HG03025 (cell line): Measurements from ENCODE around the gene AP3B1.

Experiments used
- ATAC-seq: cut with Tn5 transposase; IDR thresholded peaks from one replicate; pipeline ENCODE4 v1.9.1; 2021; ENCODE audit warnings: mild to moderate bottlenecking, moderate library complexity; ENCODE audit not compliant: unreplicated experiment, low FRiP score

AP3B1 gene

DNA sequence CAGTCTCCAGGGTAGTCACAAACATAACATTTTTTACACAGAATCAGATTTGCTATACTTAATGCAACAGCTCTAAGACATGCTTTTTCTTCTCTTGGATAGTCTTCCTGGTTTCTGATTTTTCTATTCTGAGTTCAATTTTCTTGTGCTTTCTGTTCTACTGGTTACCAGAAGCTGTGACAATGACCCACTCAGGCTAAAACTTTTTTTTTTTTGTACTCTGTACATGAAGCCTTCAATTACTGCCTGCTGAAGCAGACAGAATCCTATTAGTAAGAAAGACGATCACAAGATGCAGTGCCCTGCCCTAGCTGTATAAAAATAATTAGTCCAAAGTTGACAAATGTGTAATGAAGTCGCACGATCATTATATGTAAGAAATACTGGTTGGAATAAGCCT lies 287.3 kb downstream of the AP3B1 start:
- no peak for ATAC-seq

DNA sequence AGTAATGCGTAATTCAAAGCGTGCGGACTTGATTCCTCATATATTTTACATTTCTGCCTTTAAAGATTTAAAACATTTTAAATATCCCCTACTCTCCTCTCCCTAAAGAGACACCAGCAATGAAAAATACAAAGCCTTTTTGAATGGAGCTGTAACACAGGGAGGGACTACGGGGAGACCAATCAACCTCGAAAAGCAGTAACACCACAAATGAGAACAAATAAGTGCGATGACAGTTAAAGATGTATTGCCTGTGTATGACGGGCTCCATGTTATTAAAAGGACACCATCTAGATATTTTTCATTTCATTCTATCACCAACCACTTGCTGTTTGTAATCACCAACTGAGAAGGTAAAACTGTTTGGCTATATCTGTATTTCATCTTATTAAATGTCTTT lies 288.0 kb downstream of the AP3B1 start:
- ATAC-seq: no peak

DNA sequence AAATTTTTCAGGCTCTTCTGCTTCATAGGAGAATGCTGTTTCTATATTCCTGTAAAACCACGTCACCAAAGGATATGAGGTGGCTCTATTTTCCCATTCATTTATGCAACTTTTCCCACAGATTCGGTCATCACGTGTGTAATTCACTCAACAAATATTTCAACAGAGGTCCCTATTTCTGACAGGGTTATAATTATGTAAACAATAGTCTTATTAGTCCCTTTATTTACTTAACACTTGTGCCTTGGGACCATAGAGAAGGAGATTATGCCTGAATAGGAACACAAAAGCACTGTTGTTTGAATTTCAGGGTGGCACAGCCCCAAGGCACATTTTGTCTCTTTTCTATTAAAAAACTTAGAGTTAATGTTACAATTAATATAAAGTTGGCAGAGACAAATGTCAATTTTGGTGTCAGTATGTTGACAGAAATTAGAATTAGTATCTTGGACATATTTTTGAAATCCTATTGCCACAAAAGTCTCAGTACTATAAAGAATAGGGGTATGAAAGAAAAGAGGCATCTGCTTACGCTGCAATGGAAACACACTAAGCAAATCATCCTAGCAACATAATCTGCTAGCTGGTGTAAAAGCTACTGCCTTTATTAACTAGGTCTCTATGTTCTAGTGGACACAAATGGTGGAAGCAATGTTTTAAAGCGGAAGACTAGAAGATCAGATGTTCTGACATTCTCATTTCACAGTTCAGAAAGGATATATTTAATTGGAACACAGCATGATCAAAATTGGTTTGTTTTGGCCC lies 289.3 kb downstream of the AP3B1 start:
- ATAC-seq: no peak

DNA sequence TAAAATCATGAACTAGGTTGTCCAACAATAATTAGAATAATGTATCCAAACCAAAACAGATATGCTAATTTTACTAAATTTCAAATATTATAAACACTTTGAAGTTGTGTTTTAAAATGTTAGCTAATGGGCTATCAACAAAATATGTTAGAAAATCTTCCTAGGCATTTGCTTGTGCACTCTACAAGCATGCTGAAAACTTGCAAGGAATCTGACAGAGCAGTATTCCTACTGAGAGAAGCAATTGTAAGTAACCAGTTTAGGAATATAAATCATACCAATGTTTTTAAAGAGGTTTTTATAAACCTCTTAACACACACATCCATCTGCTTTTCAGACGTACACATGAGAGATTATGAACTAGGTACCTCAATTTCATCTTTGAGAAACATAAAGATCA lies 289.9 kb downstream of the AP3B1 start:
- ATAC-seq: no peak

DNA sequence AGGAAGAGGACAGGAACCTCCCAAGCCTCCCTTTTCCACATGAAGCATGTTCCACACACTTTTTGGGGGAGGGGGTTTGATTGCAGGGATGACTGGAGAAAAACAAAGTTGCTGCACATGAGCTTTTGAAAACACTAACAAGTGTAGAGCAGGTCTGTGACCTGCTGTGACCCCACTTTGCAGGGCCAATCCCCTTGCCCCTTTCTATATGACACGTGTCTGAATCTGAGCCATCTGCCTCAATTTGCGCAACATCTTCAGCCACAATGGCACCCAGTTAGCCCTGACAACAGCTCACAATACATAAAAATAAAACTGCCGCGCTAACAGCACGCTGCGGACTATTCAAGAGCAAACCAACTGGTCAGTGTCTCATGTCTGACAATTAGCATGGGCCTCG lies 290.6 kb downstream of the AP3B1 start:
- ATAC-seq: no peak

DNA sequence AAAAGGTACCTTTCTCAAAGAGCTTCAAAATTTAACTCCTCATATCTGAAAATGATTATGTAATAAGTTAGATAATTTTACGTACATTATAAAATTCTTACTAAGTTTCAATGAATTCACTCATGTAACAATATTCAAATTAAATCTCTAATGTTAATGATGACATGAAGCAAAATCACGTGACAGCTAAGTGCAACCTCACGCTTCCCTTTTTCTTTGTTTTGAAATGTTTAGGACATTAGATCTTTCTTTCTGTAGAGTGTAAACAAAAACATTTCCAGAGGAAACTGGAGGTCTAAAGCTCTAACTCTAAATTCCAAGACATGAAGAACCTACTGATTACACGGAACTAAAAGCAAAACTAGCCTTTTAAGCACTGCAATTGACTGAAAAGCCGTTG lies 291.0 kb downstream of the AP3B1 start:
- ATAC-seq: no peak

DNA sequence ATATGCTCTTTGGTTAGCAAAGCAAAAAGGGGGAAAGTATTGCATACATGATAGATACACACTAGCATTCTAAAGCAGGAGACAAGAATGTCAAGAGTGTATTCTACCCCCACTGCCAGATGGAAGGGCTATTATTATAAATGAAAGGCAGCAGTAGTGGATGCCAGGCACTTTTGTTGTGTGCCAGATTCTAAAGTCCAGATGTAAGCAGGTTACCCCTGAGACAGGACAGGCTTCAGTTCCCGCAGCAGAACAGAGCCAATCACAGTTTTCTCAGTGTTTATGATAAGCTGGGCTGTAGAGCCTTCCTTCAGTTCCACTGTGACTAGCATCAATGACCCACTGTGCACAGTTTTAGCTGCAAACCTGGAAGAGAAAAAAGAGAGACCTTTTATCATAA lies 291.8 kb downstream of the AP3B1 start:
- ATAC-seq: no peak

DNA sequence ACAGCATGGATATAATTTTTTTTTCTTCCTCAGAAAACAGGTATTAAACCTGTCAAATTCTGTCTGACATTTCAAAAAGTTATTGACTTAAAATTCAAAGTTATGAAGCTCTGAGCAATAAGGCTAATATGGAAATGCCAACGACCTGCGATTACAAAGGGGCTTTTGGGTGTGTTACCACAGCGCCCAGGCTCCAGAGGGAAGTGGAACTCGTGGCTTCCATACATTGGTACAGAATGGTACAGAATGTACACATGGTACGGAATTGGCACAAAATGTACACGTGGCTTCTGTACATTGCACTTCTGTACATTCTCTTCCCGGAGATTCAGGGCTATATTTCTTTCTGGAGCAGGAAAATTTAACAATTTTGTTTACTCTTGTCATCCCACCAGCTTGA lies 293.3 kb downstream of the AP3B1 start:
- no peak for ATAC-seq

DNA sequence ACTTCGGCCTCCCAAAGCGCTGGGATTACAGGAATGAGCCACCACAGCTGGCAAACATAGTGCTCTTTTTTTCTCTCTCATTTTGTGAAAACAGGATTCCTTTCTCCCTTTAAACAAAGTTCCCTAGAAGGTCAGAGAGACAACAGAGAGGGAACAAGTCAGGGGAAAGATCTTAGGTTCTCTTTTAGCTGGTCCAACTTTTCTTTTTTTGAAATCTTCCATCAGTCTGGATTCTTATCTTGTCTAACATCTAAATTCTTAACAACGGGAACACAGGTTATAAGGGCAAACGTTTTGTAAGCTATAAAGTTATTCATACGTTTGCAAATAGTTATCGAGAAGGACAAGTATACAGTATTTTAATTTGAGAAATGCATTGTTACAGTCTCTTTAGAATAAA lies 294.3 kb downstream of the AP3B1 start:
- ATAC-seq: no peak

DNA sequence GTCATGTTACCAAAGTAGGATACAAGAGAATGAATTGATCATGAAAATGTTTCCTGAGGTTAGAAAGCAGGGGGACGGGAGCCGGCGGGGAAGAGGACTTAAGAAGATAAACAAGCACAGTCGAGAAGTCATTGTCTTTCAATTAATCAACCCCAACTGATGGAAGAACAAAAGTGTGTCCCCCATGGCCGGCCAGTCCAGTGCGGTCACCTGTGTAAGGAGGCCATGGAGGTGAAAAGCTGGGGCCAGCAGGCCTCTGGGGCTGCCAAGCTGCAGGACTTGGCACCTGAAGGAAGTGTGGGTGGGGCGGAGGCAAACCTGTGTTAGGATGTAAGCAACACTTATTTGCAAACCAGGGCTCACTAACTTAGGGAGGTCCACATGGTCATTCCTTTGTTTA lies 295.1 kb downstream of the AP3B1 start:
- ATAC-seq: no peak

DNA sequence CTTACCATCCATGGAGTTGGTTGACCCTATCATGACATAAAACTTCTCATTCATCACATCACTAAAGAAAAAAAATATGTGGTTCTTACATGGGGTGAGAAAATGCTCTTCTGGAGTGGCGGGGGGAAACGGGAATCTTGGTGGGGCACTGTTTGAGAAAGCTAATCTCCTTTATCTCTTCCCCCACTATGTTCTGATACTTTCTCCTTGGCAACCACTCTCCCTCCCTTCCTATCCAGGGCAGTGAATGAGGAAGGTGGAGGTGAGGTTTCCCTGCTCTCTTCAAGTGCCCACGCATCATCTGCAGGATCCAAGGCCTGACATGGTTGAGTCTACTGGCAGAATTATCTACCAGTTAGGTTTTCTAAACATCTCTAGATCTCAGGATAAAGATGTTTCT lies 297.6 kb downstream of the AP3B1 start:
- no peak for ATAC-seq

DNA sequence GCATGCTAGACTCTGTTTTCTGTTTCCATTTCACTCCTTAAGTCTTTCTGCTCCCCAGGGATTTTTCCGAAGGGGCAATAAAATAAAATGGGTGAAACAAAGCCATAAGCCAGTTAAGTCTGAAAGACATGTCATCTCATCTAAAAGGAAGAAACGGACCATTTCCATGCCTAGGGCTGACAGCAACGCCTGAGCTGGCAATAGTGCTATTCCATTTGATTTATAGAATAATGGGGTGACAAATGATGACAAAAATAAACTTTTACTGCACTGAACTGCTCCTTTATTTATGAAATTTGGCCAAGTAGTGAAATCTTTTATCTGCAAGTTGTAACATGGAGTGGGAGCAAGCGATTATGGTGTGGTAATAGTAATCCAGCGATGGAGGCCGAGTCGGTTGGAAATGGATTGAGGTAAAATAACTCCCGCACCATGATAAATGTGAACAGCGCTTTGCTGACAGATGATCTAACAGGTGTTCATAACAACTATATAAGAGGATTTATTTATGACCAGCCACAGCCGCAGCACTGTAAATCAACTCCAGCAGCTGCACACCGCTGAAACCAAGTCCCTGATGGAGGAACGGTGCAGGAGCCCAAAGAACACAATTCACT lies 298.6 kb downstream of the AP3B1 start:
- ATAC-seq: no peak

DNA sequence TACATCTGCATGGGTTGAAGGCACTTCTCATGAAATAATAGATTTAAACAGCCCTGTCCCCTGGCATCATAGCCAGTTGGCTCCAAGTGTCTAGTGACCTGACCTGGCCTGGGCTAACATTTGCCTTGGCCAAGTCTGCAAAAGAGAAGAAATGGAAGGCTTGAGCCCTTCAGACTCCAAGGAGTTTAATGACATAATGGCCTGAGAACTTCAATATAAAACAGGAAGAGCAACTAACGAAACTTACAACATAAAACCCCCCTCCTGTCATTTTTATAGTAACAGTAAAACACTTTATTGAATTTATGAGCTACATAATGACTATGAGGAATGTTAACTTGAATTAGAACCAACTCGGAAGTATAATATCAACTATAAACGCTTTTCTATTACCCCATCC lies 299.6 kb downstream of the AP3B1 start:
- ATAC-seq: no peak

DNA sequence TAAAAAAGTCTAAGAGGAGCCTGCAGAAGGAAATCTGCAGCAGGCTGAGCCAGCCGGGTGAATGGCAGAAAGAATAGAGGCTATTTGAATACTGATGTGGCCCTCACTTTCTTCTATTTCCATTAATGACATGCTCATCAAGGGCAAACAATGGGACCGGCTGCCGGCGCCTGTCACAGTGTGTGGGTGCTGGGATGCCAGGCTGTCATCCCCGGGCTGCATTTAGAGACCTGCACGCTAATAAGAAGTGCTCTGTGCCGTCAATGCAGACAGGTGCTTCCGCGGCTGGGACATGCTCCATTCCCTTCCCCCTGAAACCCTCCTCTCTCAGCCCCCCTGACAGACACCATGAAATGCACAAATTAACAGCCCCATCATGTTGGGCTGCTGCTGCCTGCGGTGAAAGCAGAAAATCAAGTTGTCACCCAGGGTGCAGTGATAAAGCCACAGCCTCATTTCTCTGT lies 300.6 kb downstream of the AP3B1 start:
- ATAC-seq: no peak

DNA sequence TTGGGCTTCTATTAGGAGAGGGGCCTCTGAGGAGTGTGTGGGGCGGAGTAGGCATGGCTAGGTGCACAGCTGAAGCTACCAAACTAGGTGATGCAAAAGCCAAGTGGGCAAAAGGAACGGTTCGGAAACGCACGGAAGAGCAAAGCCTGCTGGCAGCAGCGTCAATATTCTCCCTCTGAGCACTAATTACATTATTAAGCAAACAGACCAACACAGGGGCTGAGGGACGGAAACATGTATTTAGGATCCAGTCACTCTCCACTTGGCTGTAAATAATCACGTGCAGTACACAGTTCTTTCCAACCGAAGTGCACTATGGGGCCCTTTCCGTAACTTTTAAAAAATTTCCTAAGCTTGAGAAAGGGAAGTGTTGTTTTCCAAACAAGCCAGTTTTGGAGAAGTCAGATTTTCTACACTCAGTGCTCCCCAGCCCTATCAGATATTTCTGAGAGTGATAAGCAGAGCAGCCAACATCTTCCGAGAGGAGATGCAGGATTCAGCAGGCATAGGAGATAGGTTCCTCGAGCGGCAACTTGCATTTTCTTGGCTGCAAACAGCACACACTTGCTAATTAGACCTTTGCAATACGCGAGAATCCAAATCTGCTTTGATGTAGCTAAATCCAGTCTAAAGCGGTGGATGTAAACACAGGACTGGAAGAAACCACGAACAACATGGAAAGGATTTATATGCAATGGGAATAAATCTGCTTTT lies 301.2 kb downstream of the AP3B1 start:
- no peak for ATAC-seq

DNA sequence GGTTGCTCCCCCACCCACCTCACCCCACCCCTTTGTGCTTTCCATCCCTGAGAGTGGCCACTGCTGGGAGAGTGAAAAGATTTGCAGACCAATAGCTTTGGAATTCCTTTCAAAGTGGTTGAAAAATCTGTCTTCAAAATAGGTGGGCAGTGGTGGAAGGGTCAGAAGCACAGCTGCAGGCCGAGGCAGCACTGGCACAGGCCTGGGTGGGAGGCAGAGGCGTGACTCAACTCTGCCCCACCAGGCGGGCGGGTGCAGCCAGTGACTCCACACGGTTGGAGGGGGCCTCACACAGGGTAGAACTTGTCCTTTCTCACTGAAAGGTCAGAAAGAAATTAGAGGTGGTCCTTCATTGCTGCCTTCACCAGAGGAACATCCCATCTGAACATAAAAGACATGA lies 303.4 kb downstream of the AP3B1 start:
- ATAC-seq: no peak

DNA sequence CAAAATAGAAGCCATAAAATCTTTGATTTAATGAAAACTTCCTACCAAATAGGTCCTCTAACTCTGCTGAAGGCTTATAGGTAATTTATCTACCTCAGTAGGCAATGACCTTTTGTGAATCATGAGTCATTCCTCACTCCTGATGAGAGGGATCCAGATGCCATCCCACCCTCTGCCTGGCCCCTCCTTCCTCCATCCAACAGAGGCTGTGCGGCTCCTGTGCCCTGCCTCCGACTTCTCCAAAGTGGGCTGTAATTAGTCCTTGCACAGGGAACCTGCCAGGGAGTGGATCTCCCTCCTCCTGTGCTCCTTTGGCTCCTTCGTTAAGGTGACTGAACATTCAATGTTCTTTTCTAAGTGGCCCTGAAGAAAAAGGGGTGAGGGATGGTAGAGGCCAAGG lies 304.5 kb downstream of the AP3B1 start:
- no peak for ATAC-seq

DNA sequence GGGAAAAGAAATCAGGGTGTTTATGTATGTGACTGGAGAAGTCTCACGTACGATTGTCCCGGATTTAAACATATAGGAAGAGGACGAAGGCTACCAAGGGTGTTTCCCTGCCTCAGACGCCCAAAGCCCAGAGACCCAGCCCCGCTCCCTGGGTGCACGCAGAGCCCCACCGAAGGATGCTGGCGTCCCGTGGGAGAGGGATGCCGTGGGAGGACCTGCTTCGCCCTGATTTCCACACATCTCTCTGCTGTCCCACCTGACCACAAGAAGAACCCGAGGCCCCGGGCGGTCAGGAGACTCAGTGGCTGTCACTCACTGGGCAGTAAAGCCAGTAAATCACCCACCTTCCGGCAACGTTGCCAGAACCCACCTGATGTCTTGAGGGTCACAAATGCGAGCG lies 306.5 kb downstream of the AP3B1 start:
- no peak for ATAC-seq

DNA sequence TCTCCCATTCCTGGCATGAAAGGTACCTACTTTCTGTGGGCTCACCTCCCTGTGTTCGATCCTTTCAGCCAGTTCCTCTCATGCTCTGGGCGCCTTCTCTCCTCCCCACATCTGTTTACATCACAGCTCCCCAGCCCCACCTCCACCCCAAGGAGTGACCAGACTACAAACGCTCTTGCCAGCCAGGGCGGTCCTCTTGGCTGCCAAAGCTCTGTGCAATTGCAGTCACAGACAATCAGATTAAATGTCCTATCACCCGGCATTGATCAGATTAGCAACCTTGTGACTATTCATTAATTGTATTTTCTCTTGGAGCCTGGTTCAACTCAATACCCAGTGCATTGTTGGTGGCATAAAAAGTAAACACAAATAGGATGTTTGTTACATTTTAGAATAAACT lies 307.2 kb downstream of the AP3B1 start:
- ATAC-seq: no peak

DNA sequence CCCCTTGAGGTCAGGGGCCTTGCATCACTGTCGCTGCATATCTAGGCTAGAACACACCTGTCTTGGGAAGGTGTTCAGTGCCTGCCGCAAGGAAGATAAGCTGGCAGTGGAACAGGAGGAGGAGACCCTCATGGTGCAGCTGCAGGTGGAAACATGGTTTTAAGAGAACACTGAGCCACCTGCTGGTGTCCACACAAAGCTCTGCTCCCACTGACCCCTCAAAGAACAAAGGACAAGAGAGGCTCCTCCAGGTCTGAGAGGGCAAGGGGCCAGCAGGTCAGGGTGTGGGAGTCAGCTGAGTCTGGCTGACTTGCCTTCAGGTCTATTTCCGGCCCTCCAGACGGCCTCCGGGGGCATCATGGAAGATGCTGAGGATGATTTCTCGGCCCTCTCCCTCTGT lies 308.2 kb downstream of the AP3B1 start:
- ATAC-seq: no peak

DNA sequence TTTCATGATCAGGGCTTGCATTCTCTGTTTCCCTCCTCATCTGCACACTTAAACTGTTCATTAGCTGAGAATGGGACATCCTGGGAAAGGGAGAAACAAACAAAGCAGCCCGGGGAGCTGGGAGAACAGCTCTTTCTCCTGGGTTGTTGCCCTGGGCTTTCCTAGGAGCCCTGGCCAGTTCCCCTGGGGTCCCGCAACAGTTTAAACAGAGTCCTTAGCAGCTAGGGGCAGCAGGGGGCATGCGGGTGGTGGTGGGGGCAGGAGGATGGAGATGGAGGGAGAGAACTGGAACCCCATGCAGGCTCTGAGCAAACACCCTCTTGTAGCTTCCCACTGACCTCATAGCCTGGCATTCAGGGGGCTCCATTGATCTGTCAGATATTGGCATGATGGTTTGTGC lies 309.3 kb downstream of the AP3B1 start:
- ATAC-seq: no peak

DNA sequence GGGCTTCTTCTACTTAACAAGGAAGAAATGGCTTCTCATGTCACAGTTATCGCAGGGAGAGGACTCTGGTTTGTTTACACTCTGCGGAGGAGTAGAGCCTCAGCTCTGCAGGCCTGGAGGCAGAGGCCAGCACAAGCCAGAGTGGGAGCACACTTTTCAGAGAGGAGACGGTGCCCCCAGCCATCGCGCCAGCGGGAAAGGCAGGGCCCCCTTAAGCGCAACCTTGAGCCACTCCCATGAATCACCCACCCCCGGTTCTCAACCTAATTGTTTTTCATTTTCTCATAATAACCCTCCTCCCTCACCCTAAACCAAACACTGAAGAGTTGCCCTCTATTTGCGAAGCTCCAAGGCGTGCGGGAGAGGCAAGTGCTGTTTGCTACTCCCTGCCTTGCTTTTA lies 309.9 kb downstream of the AP3B1 start:
- ATAC-seq: no peak
